Endothelial cell of umbilical vein (primary cell): ENCODE measurements around the gene RXFP4. TPM values are rescaled to one million over a fixed set of nuclear protein-coding genes. Genes with fewer than 3 reads are reported as not detected.
A peak's percentile ranks its signal among the peaks of the same experiment; 100 is the strongest.

Source experiments
- BruUV-seq: library from RNA; stranded (reverse); fragments of 400-500 nt; replicated peaks from 2 replicates; lab custom pipeline; 2021; lab: Mats Ljungman, UMichigan
- CTCF ChIA-PET: fragments of 300-600, 350-600 bp; sonication (Branson Sonifier 250); formaldehyde crosslinking; loops from one replicate; lab custom pipeline; 2021; ENCODE audit warnings: antibody characterized with exemption, inconsistent platforms; lab: Charles Lee
- POLR2A ChIA-PET: fragments of 300-600, 350-600 bp; sonication (Branson Sonifier 250); formaldehyde crosslinking; loops from one replicate; lab custom pipeline; 2021; ENCODE audit warnings: antibody characterized with exemption, inconsistent platforms; lab: Charles Lee
- DNase-seq: peaks from one replicate; pipeline ENCODE4 v3.0.0-alpha.2; 2011; ENCODE audit warnings: low read depth, low spot score
- FAIRE-seq: peaks from 2 replicates; lab custom pipeline; 2011; peaks lifted over from hg19 to GRCh38; lab: Jason Lieb, UNC
- H2AFZ ChIP-seq: 2 replicates; pipeline ENCODE4 v1.6.0; 2012; ENCODE audit warnings: low read depth, low read length, control low read depth, inconsistent platforms
- H3K27ac ChIP-seq: 2 replicates; pipeline ENCODE4 v1.5.1; 2011; ENCODE audit warnings: low read depth, mild to moderate bottlenecking, control low read depth, low read length, moderate library complexity; ENCODE audit not compliant: insufficient read depth
- H3K27me3 ChIP-seq, 2 experiments: 2 replicates each; pipeline versions ENCODE4 v1.6.0 to v1.6.1; 2011; ENCODE audit warnings: low read length in 2 of 2, mixed read lengths in 1 of 2; ENCODE audit not compliant: control insufficient read depth in 2 of 2, insufficient read depth in 2 of 2
- H3K36me3 ChIP-seq, 2 experiments: 2 replicates in 1 of 2; 3 replicates in 1 of 2; pipeline ENCODE4 v1.5.1; 2011; ENCODE audit warnings: low read length in 2 of 2, mild to moderate bottlenecking in 1 of 2, moderate library complexity in 1 of 2; ENCODE audit not compliant: control insufficient read depth in 2 of 2, insufficient read depth in 2 of 2; ENCODE audit errors: extremely low read depth in 1 of 2
- H3K4me1 ChIP-seq: 3 replicates; pipeline ENCODE4 v1.5.1; 2011; ENCODE audit warnings: mild to moderate bottlenecking, low read length; ENCODE audit not compliant: control insufficient read depth, insufficient read depth; ENCODE audit errors: extremely low read depth
- H3K4me2 ChIP-seq: 2 replicates; pipeline ENCODE4 v1.6.1; 2011; ENCODE audit warnings: low read length, control low read depth, mixed read lengths; ENCODE audit not compliant: insufficient read depth
- H3K4me3 ChIP-seq, 3 experiments: fragments of 200-600 bp in 1 of 3; sonication (generic), shearing (Covaris generic) in 1 of 3; replicated peaks in 1 of 3; 2 replicates each; pipeline ENCODE4 v1.5.1; 2011 to 2016; ENCODE audit warnings: control low read depth in 3 of 3, low read length in 3 of 3, mild to moderate bottlenecking in 2 of 3, inconsistent platforms in 1 of 3, low read depth in 1 of 3, moderate library complexity in 1 of 3; ENCODE audit not compliant: insufficient read depth in 1 of 3
- H3K79me2 ChIP-seq: 2 replicates; pipeline ENCODE4 v1.6.0; 2012; ENCODE audit warnings: low read length, inconsistent platforms; ENCODE audit not compliant: control insufficient read depth, insufficient read depth
- H3K9ac ChIP-seq: replicated peaks from 2 replicates; pipeline ENCODE3; 2011; ENCODE audit warnings: low read length, control low read depth; ENCODE audit not compliant: insufficient read depth; ENCODE audit errors: extremely low read depth
- H3K9me1 ChIP-seq: replicated peaks from 3 replicates; pipeline ENCODE4 v1.6.0; 2011; ENCODE audit warnings: mild to moderate bottlenecking, low read length; ENCODE audit not compliant: control insufficient read depth, insufficient read depth; ENCODE audit errors: extremely low read depth
- H3K9me3 ChIP-seq: replicated peaks from 2 replicates; pipeline ENCODE4 v1.5.1; 2012; ENCODE audit warnings: low read length, inconsistent platforms; ENCODE audit not compliant: control insufficient read depth, insufficient read depth
- H4K20me1 ChIP-seq: replicated peaks from 2 replicates; pipeline ENCODE3; 2011; ENCODE audit warnings: mild to moderate bottlenecking, low read length; ENCODE audit not compliant: control insufficient read depth, insufficient read depth; ENCODE audit errors: extremely low read depth
- CTCF ChIP-seq, 2 donors: IDR thresholded peaks; 1 replicate in 1 of 2; 2 replicates in 1 of 2; pipeline ENCODE4 v1.5.1; 2011; ENCODE audit warnings: low read length in 2 of 2, mild to moderate bottlenecking in 2 of 2, moderate library complexity in 2 of 2, control low read depth in 1 of 2, inconsistent platforms in 1 of 2, low read depth in 1 of 2; ENCODE audit not compliant: insufficient read depth in 1 of 2; ENCODE audit errors: extremely low read depth in 1 of 2
- EZH2 ChIP-seq: IDR thresholded peaks from 2 replicates; pipeline ENCODE4 v1.6.1; 2012; ENCODE audit warnings: borderline replicate concordance, low read depth, mild to moderate bottlenecking, moderate library complexity, low read length, inconsistent platforms; ENCODE audit not compliant: severe bottlenecking
- FOS ChIP-seq: IDR thresholded peaks from 2 replicates; pipeline ENCODE4 v1.6.1; 2011; ENCODE audit warnings: mild to moderate bottlenecking, low read length, moderate library complexity, borderline replicate concordance; ENCODE audit not compliant: insufficient read depth
- GATA2 ChIP-seq: IDR thresholded peaks from 2 replicates; pipeline ENCODE4 v1.7.0; 2011; ENCODE audit warnings: low read depth, mild to moderate bottlenecking, moderate library complexity, mixed read lengths, low read length; ENCODE audit not compliant: insufficient read length, insufficient read depth
- JUN ChIP-seq: IDR thresholded peaks from 2 replicates; pipeline ENCODE4 v1.6.1; 2011; ENCODE audit warnings: borderline replicate concordance, low read depth; ENCODE audit not compliant: insufficient read length, insufficient read depth
- MYC ChIP-seq: IDR thresholded peaks from one replicate; pipeline ENCODE4 v1.6.1; 2011; ENCODE audit warnings: mild to moderate bottlenecking, low read depth, low read length
- POLR2A ChIP-seq: IDR thresholded peaks from 2 replicates; pipeline ENCODE4 v1.6.1; 2012; ENCODE audit warnings: low read depth, mild to moderate bottlenecking, control low read depth, low read length
- POLR2AphosphoS5 ChIP-seq: IDR thresholded peaks from 2 replicates; pipeline ENCODE4 v1.6.1; 2012; ENCODE audit warnings: low read depth, mild to moderate bottlenecking, control low read depth, low read length, moderate library complexity; ENCODE audit not compliant: insufficient read depth
- dilution Hi-C: fragments of 300-500 bp; cut with MboI; formaldehyde crosslinking; loops from one replicate; pipeline ENCODE4 v1.15.0; 2019; ENCODE audit warnings: low sequenced_read_pairs; ENCODE audit not compliant: extremely low pct_ligation_motif_present
- intact Hi-C: fragments of 100-400 bp; cut with micrococcal nuclease; formaldehyde crosslinking; loops from one replicate; pipeline ENCODE4 v1.10.0; 2022
- polyA plus RNA-seq, 4 experiments: library from polyadenylated mRNA; depleted of rRNA in 3 of 4; stranded (reverse) in 3 of 4; unstranded in 1 of 4; fragments of >200 nt; gene quantifications; 2 replicates each; pipeline versions ENCODE4 v1.2.1 to v1.2.3, GENCODE V29; 2011 to 2012; ENCODE audit warnings: missing spikeins in 1 of 4
- total RNA-seq: library from RNA; stranded (reverse); gene quantifications from 2 replicates; pipeline ENCODE4 v1.2.3, GENCODE V29; 2021
- TF ChIP-seq, protein P1 (sequence below): IDR thresholded peaks from 2 replicates; pipeline ENCODE4 v1.6.1; 2011; ENCODE audit not compliant: insufficient read depth, insufficient read length

Gene RXFP4
- total and polyA plus RNA-seq, 2 donors (not counting 3 experiments of a cell fraction or from before 2014, with no cell fraction given) = not detected

DNA sequence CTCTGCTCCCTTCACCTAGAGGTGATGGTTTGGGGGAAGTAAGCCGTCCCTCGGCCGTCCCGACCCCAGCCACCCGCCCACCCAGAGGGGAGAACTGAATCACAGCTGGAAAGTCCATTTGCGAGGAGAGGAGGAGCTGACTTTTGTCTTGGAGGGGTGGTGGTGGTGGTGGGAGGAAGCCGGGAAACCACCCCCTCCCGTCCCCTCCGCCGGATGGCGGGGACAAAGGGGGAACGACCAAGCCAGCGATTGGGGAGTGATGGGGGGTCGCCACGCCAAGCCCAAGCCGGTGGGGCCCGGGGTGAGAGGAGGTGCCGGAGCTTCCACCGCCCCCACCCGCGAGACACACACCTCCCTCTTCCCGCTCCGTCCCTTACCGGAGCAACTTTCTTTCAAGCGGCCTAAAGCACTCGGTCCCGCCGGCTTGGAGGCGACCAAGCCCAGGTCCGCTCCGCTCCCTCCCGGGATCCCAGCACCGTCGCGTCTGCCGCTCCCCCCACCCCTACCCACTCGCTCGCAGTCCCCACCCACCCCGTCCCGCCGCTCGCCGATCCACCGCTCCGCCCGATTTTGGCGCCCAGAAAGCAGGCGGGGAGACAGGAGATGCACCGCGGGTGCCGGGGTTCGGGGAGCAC, 36.4 kb downstream of the RXFP4 start:
- peak overlapping the region; percentile 57 for H2AFZ ChIP-seq
- H3K9me1 ChIP-seq = no peaks in the 10 kb centered on the region
- peak overlapping the region; percentile 78 for H3K4me2 ChIP-seq
- no peaks in the 10 kb centered on the region for H3K27me3 ChIP-seq
- TF ChIP-seq CTCF (IDR thresholded peaks at IDR 0.05; ENCODE audit: extremely low read depth in 1 of 2, insufficient read depth in 1 of 2, low read depth in 1 of 2, low read length in 2 of 2) (no peak), POLR2A (peak; percentile 43)
- intact Hi-C loops (loop anchor here (1.0 to 2.0 kb wide), 2 partner anchors 11 to 15 kb away; no protein-coding TSS in a partner anchor), dilution Hi-C loops (no loop called here)
- peak overlapping the region; percentile 55 for H3K27ac ChIP-seq
- peak; percentile 63 for FAIRE-seq
- no peaks in the 10 kb centered on the region for H3K9me3 ChIP-seq
- no peak for DNase-seq
- no TSS peak for BruUV-seq
- no peaks in the 10 kb centered on the region for H4K20me1 ChIP-seq
- H3K4me3 ChIP-seq = peak overlapping the region; percentile 43 to 80 (median 76)
- peak overlapping the region; percentile 84 for H3K9ac ChIP-seq
- H3K36me3 ChIP-seq = peaks cover 0 to 2% of the 10 kb centered on the region in 2 experiments
- H3K79me2 ChIP-seq = peaks cover 61% of the 10 kb centered on the region
- peaks cover 69% of the 10 kb centered on the region for H3K4me1 ChIP-seq
- POLR2A ChIA-PET = interaction anchor here (0.6 to 1.2 kb wide), 5 partner anchors 7 to 53 kb away, joined by 3 to 7 read pairs (median 4); no protein-coding TSS in a partner anchor
- CTCF ChIA-PET = interaction anchor here (0.6 to 12.1 kb wide), 12 partner anchors 11 to 89 kb away, joined by 3 to 138 read pairs (median 8); partner anchors contain the start of genes KHDC4 and RXFP4

DNA sequence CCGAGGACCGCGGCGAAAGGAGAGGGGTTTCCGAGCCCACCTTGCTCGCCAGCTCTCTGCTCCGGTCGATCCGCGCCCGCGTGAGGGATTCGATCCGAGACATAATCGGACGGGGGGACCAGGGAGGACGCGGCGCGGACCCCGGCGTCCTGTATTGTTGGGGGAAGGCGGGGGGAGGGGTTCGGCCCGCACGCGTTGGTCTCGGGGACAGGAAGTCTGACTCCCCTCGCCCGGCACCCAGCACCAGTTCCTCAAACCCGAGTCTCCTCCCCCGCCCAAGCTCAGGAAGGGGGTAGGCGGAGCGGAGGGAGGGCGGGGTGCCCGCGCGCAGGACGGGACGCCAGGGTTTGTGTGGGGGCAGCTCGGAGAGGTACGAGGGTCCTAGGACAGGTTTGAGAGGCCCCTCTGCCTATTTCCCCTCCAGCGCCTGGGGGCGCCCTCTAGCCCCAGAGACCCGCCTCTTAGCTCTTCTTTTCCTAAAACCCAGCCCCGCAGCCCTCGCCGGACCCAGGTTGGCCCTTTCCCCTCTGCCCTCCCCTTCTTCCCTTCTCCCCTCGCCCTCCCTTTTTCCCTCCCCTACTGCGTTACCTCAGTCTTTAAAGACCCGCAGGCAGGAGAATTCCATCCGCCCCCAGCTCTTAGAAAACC, 37.0 kb downstream of the RXFP4 start, which contains the start of gene ARHGEF2:
ARHGEF2 (minus strand) TSS at position 223 of the 648 bp plus-strand sequence; CDS start at position 103, 120 bp downstream.
- Histone ChIP-seq H3K4me2 (peak within 1 kb of the TSS; percentile 78), H3K4me3 (peak within 1 kb of the TSS; percentile 43 to 80 (median 76)), H3K9me3 (no peaks in the 10 kb centered on the region), H3K79me2 (peaks cover 56% of the 10 kb centered on the region), H2AFZ (peak within 1 kb of the TSS; percentile 57), H3K9me1 (no peaks in the 10 kb centered on the region), H3K27me3 (no peaks in the 10 kb centered on the region), H3K36me3 (peaks cover 0 to 2% of the 10 kb centered on the region in 2 experiments), H3K4me1 (peaks cover 68% of the 10 kb centered on the region), H3K9ac (peak within 1 kb of the TSS; percentile 84), H3K27ac (peak within 1 kb of the TSS; percentile 55), H4K20me1 (no peaks in the 10 kb centered on the region)
- ChIA-PET CTCF (interaction anchor here (0.6 to 12.1 kb wide), 12 partner anchors 8 to 88 kb away, joined by 3 to 138 read pairs (median 8); partner anchors contain the start of genes KHDC4 and RXFP4), POLR2A (interaction anchor here (0.6 to 1.2 kb wide), 6 partner anchors 8 to 255 kb away, joined by 3 to 7 read pairs (median 4); no protein-coding TSS in a partner anchor)
- TF ChIP-seq POLR2A = peak; percentile 72
- TF ChIP-seq, protein P1, sequence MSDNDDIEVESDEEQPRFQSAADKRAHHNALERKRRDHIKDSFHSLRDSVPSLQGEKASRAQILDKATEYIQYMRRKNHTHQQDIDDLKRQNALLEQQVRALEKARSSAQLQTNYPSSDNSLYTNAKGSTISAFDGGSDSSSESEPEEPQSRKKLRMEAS = no peak
- no peak for TF ChIP-seq JUN
- no peak for TF ChIP-seq FOS
- no peak for TF ChIP-seq GATA2
- no peak for TF ChIP-seq MYC
- TF ChIP-seq POLR2AphosphoS5 = peak; percentile 57
- peak in 1 of 2 donors; percentile 44 for TF ChIP-seq CTCF (IDR thresholded peaks at IDR 0.05; ENCODE audit: extremely low read depth in 1 of 2, insufficient read depth in 1 of 2, low read depth in 1 of 2, low read length in 2 of 2)
- no peak for TF ChIP-seq EZH2
- dilution Hi-C loops (no loop called here), intact Hi-C loops (no loop called here)
- DNase-seq (peak; percentile 50), FAIRE-seq (peak; percentile 77)
- BruUV-seq = no TSS peak
